HepG2 (cell line): ENCODE measurements around the gene CAPG. TPM values are rescaled to one million over a fixed set of nuclear protein-coding genes. Genes with fewer than 3 reads are reported as not detected.

Experiments used
- GLI4 ChIP-seq: sonication (generic); formaldehyde crosslinking; IDR thresholded peaks from 2 replicates; pipeline ENCODE4 v1.5.1; 2020; ENCODE audit warnings: missing genetic modification reagents, mild to moderate bottlenecking, moderate library complexity, borderline replicate concordance
- NCOA2 ChIP-seq: sonication (generic); formaldehyde crosslinking; IDR thresholded peaks from 2 replicates; pipeline ENCODE4 v1.8.0; 2022; ENCODE audit warnings: inconsistent platforms
- NONO ChIP-seq, 2 experiments: fragments of 450-650 bp in 1 of 2; sonication (generic) in 1 of 2; formaldehyde crosslinking in 1 of 2; IDR thresholded peaks in 1 of 2; conservative IDR thresholded peaks in 1 of 2; 2 replicates each; pipeline versions ENCODE4 v1.6.1 to v1.8.0; 2017 to 2022; ENCODE audit warnings: mild to moderate bottlenecking in 1 of 2, missing genetic modification reagents in 1 of 2, moderate library complexity in 1 of 2
- PPARG ChIP-seq: conservative IDR thresholded peaks from 2 replicates; pipeline ENCODE4 v1.6.1; 2016; ENCODE audit warnings: missing biosample characterization, missing genetic modification reagents
- RFX3 ChIP-seq: IDR thresholded peaks from 2 replicates; pipeline ENCODE4 v1.6.1; 2016; ENCODE audit warnings: missing biosample characterization, missing genetic modification reagents
- RFXANK ChIP-seq: IDR thresholded peaks from 2 replicates; pipeline ENCODE4 v1.6.1; 2016
- SIN3B ChIP-seq: fragments of 150-350 bp; IDR thresholded peaks from 2 replicates; pipeline ENCODE4 v1.6.1; 2014; ENCODE audit warnings: low read length
- SIX4 ChIP-seq: sonication (generic); formaldehyde crosslinking; IDR thresholded peaks from 2 replicates; pipeline ENCODE4 v1.4.0; 2020; ENCODE audit warnings: missing genetic modification reagents
- TOPORS ChIP-seq: sonication (generic); formaldehyde crosslinking; IDR thresholded peaks from 2 replicates; pipeline ENCODE4 v1.8.0; 2023; ENCODE audit warnings: mild to moderate bottlenecking, missing genetic modification reagents
- ZNF232 ChIP-seq: sonication (generic); formaldehyde crosslinking; IDR thresholded peaks from 2 replicates; pipeline ENCODE4 v1.4.0; 2020; ENCODE audit warnings: missing genetic modification reagents, borderline replicate concordance
- ZNF253 ChIP-seq: sonication (generic); formaldehyde crosslinking; IDR thresholded peaks from 2 replicates; pipeline ENCODE4 v1.8.0; 2022; ENCODE audit warnings: mild to moderate bottlenecking, missing genetic modification reagents, borderline replicate concordance
- ZNF333 ChIP-seq: sonication (generic); formaldehyde crosslinking; IDR thresholded peaks from 2 replicates; pipeline ENCODE4 v1.4.0; 2020; ENCODE audit warnings: mild to moderate bottlenecking, missing genetic modification reagents, borderline replicate concordance
- polyA plus RNA-seq, 8 experiments: library from polyadenylated mRNA; depleted of rRNA in 3 of 8; stranded (reverse) in 7 of 8; unstranded in 1 of 8; fragments of >200 nt; fragmentation: Illumina TruSeq in 4 of 8; extraction: Trizol in 4 of 8; gene quantifications; 2 replicates each; pipeline versions ENCODE4 v1.2.1 to v1.2.3, GENCODE V29; 2011 to 2016; ENCODE audit warnings: low read depth in 4 of 8, missing spikeins in 1 of 8, mixed read lengths in 1 of 8; ENCODE audit not compliant: insufficient read depth in 1 of 8
- total RNA-seq, 5 experiments: library from RNA; depleted of rRNA; stranded (reverse); fragments of >200 nt; fragmentation: Illumina TruSeq; extraction: Trizol; gene quantifications; 2 replicates each; pipeline ENCODE4 v1.2.3, GENCODE V29; 2016; ENCODE audit warnings: low read depth in 1 of 5
- TF ChIP-seq, protein P1 (sequence below): sonication (generic); formaldehyde crosslinking; IDR thresholded peaks from 2 replicates; pipeline ENCODE4 v1.5.1; 2020; ENCODE audit warnings: mild to moderate bottlenecking, missing genetic modification reagents, borderline replicate concordance
- TF ChIP-seq, protein P2 (sequence below): sonication (generic); formaldehyde crosslinking; IDR thresholded peaks from 2 replicates; pipeline ENCODE4 v1.4.0; 2020; ENCODE audit warnings: mild to moderate bottlenecking, missing genetic modification reagents
- TF ChIP-seq, protein P3 (sequence below): sonication (generic); formaldehyde crosslinking; IDR thresholded peaks from 2 replicates; pipeline ENCODE4 v1.8.1; 2023; ENCODE audit warnings: mild to moderate bottlenecking, missing genetic modification reagents
- TF ChIP-seq, protein P4 (sequence below): sonication (generic); formaldehyde crosslinking; IDR thresholded peaks from 2 replicates; pipeline ENCODE4 v1.8.0; 2022; ENCODE audit warnings: mild to moderate bottlenecking, missing genetic modification reagents, moderate library complexity
- TF ChIP-seq, protein P5 (sequence below): sonication (generic); formaldehyde crosslinking; IDR thresholded peaks from 2 replicates; pipeline ENCODE4 v1.4.0; 2020; ENCODE audit warnings: mild to moderate bottlenecking, missing genetic modification reagents

The CAPG gene
- total and polyA plus RNA-seq, 2 of the 13 experiments (the other 11 are each of a cell fraction or from before 2014, with no cell fraction given): 12.7 to 18.2 TPM

DNA sequence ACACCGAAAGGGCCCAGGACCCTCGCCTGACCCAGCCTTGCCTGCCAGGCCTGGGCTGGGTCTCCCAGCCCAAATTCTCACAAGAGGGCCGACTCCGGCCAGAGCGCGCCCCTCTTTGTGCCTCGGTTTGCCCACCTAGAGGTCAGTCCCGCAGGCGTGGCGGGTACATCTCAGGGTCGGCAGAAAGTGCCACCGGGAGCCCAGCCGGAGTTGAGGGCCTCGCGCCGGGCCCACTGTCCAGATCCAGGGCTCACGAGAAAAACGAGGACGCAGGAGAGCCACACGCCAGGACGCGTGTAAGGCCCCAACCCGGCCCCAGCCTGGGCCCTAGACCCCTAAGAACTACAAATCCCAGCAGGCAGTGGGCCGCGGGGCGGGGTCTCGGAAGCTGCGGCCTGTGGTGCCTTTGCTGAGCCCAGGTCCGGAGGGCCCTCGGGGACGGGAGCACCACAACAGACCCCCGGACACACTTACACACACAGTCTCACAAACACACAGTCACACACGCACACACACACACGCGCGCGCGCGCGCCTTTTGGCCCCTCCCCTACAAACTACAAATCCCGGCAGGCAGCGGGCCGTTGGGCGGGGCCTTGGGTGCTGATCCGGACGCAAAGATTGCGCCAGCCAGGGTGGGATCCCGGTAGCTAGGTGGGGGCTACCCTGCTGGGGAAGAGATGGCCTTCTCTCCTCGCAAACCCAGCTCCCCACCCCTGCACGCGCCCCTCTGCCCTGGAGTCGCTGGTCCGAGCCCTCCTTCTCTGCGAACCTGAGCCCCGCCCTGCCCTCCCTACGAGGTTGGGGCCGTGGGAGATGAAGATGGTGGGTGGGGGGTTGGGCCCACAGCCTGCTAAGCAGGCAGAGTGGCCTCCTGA, 8.2 kb upstream of the CAPG start, which contains the start of gene SH2D6 (continued):
- TF ChIP-seq SIN3B: no peak
- TF ChIP-seq, protein P1, sequence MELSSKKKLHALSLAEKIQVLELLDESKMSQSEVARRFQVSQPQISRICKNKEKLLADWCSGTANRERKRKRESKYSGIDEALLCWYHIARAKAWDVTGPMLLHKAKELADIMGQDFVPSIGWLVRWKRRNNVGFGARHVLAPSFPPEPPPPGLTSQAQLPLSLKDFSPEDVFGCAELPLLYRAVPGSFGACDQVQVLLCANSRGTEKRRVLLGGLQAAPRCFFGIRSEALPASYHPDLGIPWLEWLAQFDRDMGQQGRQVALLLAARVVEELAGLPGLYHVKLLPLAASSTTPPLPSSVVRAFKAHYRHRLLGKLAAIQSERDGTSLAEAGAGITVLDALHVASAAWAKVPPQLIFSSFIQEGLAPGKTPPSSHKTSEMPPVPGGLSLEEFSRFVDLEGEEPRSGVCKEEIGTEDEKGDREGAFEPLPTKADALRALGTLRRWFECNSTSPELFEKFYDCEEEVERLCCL (CRISPR knock-in tag): no peak
- TF ChIP-seq NONO (IDR thresholded peaks at IDR 0.05): no peak
- peak; percentile 85; the same call in 1 of the 2 replicates for TF ChIP-seq NONO (CRISPR knock-in tag; conservative IDR thresholded peaks at IDR 0.05)
- no peak; the same call in 1 of the 2 replicates for TF ChIP-seq SIX4 (CRISPR knock-in tag)
- TF ChIP-seq NCOA2: peak; percentile 21
- TF ChIP-seq, protein P2, sequence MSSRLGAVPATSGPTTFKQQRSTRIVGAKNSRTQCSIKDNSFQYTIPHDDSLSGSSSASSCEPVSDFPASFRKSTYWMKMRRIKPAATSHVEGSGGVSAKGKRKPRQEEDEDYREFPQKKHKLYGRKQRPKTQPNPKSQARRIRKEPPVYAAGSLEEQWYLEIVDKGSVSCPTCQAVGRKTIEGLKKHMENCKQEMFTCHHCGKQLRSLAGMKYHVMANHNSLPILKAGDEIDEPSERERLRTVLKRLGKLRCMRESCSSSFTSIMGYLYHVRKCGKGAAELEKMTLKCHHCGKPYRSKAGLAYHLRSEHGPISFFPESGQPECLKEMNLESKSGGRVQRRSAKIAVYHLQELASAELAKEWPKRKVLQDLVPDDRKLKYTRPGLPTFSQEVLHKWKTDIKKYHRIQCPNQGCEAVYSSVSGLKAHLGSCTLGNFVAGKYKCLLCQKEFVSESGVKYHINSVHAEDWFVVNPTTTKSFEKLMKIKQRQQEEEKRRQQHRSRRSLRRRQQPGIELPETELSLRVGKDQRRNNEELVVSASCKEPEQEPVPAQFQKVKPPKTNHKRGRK (CRISPR knock-in tag): no peak
- no peak for TF ChIP-seq GLI4 (CRISPR knock-in tag)
- no peak for TF ChIP-seq RFX3 (CRISPR knock-in tag)
- TF ChIP-seq, protein P3, sequence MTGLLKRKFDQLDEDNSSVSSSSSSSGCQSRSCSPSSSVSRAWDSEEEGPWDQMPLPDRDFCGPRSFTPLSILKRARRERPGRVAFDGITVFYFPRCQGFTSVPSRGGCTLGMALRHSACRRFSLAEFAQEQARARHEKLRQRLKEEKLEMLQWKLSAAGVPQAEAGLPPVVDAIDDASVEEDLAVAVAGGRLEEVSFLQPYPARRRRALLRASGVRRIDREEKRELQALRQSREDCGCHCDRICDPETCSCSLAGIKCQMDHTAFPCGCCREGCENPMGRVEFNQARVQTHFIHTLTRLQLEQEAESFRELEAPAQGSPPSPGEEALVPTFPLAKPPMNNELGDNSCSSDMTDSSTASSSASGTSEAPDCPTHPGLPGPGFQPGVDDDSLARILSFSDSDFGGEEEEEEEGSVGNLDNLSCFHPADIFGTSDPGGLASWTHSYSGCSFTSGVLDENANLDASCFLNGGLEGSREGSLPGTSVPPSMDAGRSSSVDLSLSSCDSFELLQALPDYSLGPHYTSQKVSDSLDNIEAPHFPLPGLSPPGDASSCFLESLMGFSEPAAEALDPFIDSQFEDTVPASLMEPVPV: peak; percentile 87
- peak; percentile 51; the same call in 1 of the 2 replicates for TF ChIP-seq PPARG (CRISPR knock-in tag)
- 0 out of 2 replicates have a peak, but pooled peaks have one; percentile 27 for TF ChIP-seq ZNF333 (CRISPR knock-in tag)
- TF ChIP-seq, protein P4, sequence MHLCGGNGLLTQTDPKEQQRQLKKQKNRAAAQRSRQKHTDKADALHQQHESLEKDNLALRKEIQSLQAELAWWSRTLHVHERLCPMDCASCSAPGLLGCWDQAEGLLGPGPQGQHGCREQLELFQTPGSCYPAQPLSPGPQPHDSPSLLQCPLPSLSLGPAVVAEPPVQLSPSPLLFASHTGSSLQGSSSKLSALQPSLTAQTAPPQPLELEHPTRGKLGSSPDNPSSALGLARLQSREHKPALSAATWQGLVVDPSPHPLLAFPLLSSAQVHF (CRISPR knock-in tag): no peak
- no peak; the same call in 1 of the 2 replicates for TF ChIP-seq RFXANK (CRISPR knock-in tag)
- peak; percentile 72; the same call in 1 of the 2 replicates for TF ChIP-seq ZNF232 (CRISPR knock-in tag)
- TF ChIP-seq ZNF253 (CRISPR knock-in tag): peak; percentile 54; the same call in 1 of the 2 replicates
- TF ChIP-seq TOPORS: peak; percentile 79; the same call in 1 of the 2 replicates
- TF ChIP-seq, protein P5, sequence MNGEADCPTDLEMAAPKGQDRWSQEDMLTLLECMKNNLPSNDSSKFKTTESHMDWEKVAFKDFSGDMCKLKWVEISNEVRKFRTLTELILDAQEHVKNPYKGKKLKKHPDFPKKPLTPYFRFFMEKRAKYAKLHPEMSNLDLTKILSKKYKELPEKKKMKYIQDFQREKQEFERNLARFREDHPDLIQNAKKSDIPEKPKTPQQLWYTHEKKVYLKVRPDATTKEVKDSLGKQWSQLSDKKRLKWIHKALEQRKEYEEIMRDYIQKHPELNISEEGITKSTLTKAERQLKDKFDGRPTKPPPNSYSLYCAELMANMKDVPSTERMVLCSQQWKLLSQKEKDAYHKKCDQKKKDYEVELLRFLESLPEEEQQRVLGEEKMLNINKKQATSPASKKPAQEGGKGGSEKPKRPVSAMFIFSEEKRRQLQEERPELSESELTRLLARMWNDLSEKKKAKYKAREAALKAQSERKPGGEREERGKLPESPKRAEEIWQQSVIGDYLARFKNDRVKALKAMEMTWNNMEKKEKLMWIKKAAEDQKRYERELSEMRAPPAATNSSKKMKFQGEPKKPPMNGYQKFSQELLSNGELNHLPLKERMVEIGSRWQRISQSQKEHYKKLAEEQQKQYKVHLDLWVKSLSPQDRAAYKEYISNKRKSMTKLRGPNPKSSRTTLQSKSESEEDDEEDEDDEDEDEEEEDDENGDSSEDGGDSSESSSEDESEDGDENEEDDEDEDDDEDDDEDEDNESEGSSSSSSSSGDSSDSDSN (CRISPR knock-in tag): no peak
